GM21526 (cell line): ENCODE data around the gene TMA7B.

Experiments
- ATAC-seq: cut with Tn5 transposase; IDR thresholded peaks from one replicate; pipeline ENCODE4 v1.9.1; 2021; ENCODE audit warnings: moderate library complexity; ENCODE audit not compliant: unreplicated experiment, low FRiP score

The TMA7B gene

GRCh38 chr22:39959640-39960447 lies at the start of gene TMA7B:
Gene TMA7B, plus strand, starts transcription at chr22:39960397. Its CDS starts 3,978 bp downstream, at chr22:39964375.
- ATAC-seq, result no peak

- ATAC-seq, result no peak
Observed at GRCh38 chr22:39910876-39911613, 49.2 kb upstream of the TMA7B start.

- no peak for ATAC-seq
Observed at GRCh38 chr22:39913321-39913720, 46.9 kb upstream of the TMA7B start.

GRCh38 chr22:39913886-39914285 lies 46.3 kb upstream of the TMA7B start:
- no peak for ATAC-seq

GRCh38 chr22:39914584-39914983 lies 45.6 kb upstream of the TMA7B start:
- ATAC-seq, result no peak

GRCh38 chr22:39915295-39915726 lies 44.9 kb upstream of the TMA7B start:
- ATAC-seq, result no peak

- ATAC-seq, result no peak
Observed at GRCh38 chr22:39916496-39916895, 43.7 kb upstream of the TMA7B start.

GRCh38 chr22:39917197-39917643 lies 43.0 kb upstream of the TMA7B start:
- ATAC-seq, result no peak

- no peak for ATAC-seq
Observed at GRCh38 chr22:39917776-39918495, 42.3 kb upstream of the TMA7B start.

- ATAC-seq, result no peak
Observed at GRCh38 chr22:39920134-39920743, 40.0 kb upstream of the TMA7B start.

- ATAC-seq, result no peak
Observed at GRCh38 chr22:39923696-39924095, 36.5 kb upstream of the TMA7B start.

GRCh38 chr22:39924286-39924685 lies 35.9 kb upstream of the TMA7B start:
- ATAC-seq, result no peak

GRCh38 chr22:39925273-39925672 lies 34.9 kb upstream of the TMA7B start:
- ATAC-seq, result no peak

- ATAC-seq, result no peak
Observed at GRCh38 chr22:39925909-39926679, 34.1 kb upstream of the TMA7B start.

- no peak for ATAC-seq
Observed at GRCh38 chr22:39926753-39927152, 33.4 kb upstream of the TMA7B start.

GRCh38 chr22:39927544-39927943 lies 32.7 kb upstream of the TMA7B start:
- ATAC-seq, result no peak

GRCh38 chr22:39928536-39929520 lies 31.4 kb upstream of the TMA7B start:
- no peak for ATAC-seq

- no peak for ATAC-seq
Observed at GRCh38 chr22:39931251-39931650, 28.9 kb upstream of the TMA7B start.

GRCh38 chr22:39932166-39932565 lies 28.0 kb upstream of the TMA7B start:
- no peak for ATAC-seq
